Progenitor cell of endocrine pancreas (in vitro differentiated cells): Measurements from ENCODE around the gene CSMD2. TPM values are rescaled to one million over a fixed set of nuclear protein-coding genes. Genes with fewer than 3 reads are reported as not detected.

Experiments used
- DNase-seq: peaks from one replicate; pipeline ENCODE4 v3.0.0; 2021; ENCODE audit warnings: low spot score; ENCODE audit not compliant: unreplicated experiment
- H3K27ac Mint-ChIP-seq: 2 replicates; pipeline ENCODE4 v1.8.0; 2021; ENCODE audit warnings: mild to moderate bottlenecking, moderate library complexity, mixed read lengths
- H3K27me3 Mint-ChIP-seq: 2 replicates; pipeline ENCODE4 v1.8.0; 2021; ENCODE audit warnings: mixed read lengths
- H3K36me3 Mint-ChIP-seq: 2 replicates; pipeline ENCODE4 v1.8.0; 2022; ENCODE audit warnings: mixed read lengths; ENCODE audit not compliant: insufficient read depth
- H3K4me1 Mint-ChIP-seq: 2 replicates; pipeline ENCODE4 v1.8.0; 2021; ENCODE audit warnings: low read depth, mixed read lengths
- H3K4me3 Mint-ChIP-seq: 2 replicates; pipeline ENCODE4 v1.8.0; 2021; ENCODE audit warnings: low read depth, mild to moderate bottlenecking, moderate library complexity, mixed read lengths
- H3K9me3 Mint-ChIP-seq: 2 replicates; pipeline ENCODE4 v1.8.0; 2021; ENCODE audit warnings: low read depth, mixed read lengths
- total RNA-seq: library from RNA; stranded (reverse); gene quantifications from 2 replicates; pipeline ENCODE4 v1.2.1, GENCODE V29; 2021
- TF ChIP-seq, protein P1 (sequence below): fragments of 200-600 bp; sonication (generic); IDR thresholded peaks from one replicate; pipeline ENCODE4 v1.5.0; 2021; ENCODE audit warnings: antibody characterized with exemption, mild to moderate bottlenecking; ENCODE audit not compliant: unreplicated experiment

Gene CSMD2
- total RNA-seq, 1 donor from 2014 or later = 0.38 TPM

DNA sequence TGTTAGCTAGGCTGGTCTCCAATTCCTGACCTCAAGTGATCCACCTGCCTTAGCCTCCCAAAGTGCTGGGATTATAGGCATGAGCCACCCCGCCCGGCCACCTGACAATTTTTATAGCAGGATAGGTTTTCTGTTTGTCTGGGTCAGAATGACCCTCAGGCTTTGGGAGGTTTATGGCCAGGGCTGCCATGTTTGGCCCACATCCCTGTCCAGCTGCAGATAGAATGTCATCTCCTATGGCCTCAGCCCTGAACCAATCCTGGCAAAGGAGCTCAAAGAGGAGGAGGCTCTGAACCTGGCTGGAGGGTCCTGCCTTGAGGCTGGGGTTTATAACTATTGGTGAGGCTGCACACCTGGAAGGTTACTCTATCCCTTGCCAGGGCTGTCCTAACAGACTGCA is 218.2 kb downstream of the CSMD2 start:
- no peaks in the 10 kb centered on the region for H3K36me3 Mint-ChIP-seq
- no peaks in the 10 kb centered on the region for H3K9me3 Mint-ChIP-seq
- no peaks in the 10 kb centered on the region for H3K4me1 Mint-ChIP-seq
- no peak overlapping the region for H3K4me3 Mint-ChIP-seq
- no peak for DNase-seq
- H3K27ac Mint-ChIP-seq = no peak overlapping the region
- H3K27me3 Mint-ChIP-seq = peaks cover 4% of the 10 kb centered on the region
- TF ChIP-seq, protein P1, sequence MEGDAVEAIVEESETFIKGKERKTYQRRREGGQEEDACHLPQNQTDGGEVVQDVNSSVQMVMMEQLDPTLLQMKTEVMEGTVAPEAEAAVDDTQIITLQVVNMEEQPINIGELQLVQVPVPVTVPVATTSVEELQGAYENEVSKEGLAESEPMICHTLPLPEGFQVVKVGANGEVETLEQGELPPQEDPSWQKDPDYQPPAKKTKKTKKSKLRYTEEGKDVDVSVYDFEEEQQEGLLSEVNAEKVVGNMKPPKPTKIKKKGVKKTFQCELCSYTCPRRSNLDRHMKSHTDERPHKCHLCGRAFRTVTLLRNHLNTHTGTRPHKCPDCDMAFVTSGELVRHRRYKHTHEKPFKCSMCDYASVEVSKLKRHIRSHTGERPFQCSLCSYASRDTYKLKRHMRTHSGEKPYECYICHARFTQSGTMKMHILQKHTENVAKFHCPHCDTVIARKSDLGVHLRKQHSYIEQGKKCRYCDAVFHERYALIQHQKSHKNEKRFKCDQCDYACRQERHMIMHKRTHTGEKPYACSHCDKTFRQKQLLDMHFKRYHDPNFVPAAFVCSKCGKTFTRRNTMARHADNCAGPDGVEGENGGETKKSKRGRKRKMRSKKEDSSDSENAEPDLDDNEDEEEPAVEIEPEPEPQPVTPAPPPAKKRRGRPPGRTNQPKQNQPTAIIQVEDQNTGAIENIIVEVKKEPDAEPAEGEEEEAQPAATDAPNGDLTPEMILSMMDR = no peak

DNA sequence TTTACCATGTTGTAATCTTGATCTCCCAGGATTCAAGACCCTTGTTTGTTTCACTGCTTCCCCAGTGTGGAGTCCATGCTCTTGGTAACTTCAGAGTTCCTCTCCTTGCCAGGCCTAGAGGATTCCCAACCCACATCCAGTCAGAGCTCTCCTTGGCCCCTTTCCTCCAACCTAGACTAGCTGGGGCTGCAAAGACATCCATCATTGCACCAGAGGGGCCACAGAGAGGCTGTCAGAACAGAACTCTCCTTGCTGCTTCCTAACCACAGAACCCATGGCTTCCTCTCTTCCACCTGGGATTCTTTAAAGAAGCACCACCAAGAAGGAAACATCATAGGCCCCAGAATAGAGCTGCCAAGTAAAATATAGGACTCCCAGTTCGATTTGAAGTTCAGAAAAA is 220.2 kb downstream of the CSMD2 start:
- TF ChIP-seq, protein P1 = no peak

DNA sequence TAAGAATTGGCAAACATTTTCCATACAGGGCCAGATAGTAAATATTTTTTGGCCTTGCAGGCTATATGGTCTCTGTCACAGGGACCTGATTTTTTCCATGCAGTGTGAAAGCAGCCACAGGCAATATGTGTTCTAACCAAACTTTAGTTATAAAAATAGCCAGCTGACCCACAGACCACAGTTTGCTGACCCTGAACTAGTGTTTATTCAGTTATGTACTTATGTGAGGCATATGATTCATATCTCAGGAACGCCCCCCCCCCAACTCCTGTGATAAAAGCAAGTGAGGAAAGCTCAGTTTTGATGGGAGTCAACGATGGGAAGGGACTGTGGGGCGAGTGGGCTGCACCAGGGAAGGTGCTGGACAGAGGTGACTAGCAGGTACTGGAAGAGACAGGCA is 221.1 kb downstream of the CSMD2 start:
- H3K4me3 Mint-ChIP-seq = no peak overlapping the region
- H3K27ac Mint-ChIP-seq = no peak overlapping the region
- no peaks in the 10 kb centered on the region for H3K4me1 Mint-ChIP-seq
- no peak for DNase-seq
- H3K36me3 Mint-ChIP-seq = no peaks in the 10 kb centered on the region
- peaks cover 4% of the 10 kb centered on the region for H3K27me3 Mint-ChIP-seq
- TF ChIP-seq, protein P1 = no peak
- peaks cover 3% of the 10 kb centered on the region for H3K9me3 Mint-ChIP-seq

More for the DNA sequence above, 220.2 kb downstream of the CSMD2 start:
- peaks cover 4% of the 10 kb centered on the region for H3K27me3 Mint-ChIP-seq
- H3K36me3 Mint-ChIP-seq = no peaks in the 10 kb centered on the region
- H3K27ac Mint-ChIP-seq = no peak overlapping the region
- no peaks in the 10 kb centered on the region for H3K4me1 Mint-ChIP-seq
- H3K9me3 Mint-ChIP-seq = no peaks in the 10 kb centered on the region
- H3K4me3 Mint-ChIP-seq = no peak overlapping the region
- DNase-seq = no peak

DNA sequence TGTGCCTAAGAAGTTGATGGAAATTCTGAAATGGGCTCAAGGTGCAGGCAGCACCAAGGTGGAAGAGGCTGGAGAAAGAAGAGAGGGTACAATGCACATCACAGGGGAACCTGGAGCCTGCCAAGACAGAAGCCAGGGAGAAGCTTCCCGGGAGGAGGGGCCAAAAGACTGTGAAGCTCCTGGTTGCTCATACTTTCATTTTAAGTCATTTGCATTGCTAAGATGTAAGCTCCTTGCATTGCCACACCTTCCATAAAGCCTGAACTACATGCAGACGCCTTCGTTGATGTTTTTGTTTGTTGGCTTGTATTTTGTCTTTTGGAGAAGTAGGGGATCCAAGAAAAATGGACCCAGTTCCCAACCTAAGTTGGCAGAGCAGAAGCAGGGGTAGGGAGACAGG is 232.2 kb downstream of the CSMD2 start:
- TF ChIP-seq, protein P1 = no peak
- Mint-ChIP-seq H3K4me3 (no peak overlapping the region), H3K9me3 (no peaks in the 10 kb centered on the region), H3K4me1 (no peaks in the 10 kb centered on the region), H3K36me3 (no peaks in the 10 kb centered on the region), H3K27me3 (peaks cover 23% of the 10 kb centered on the region), H3K27ac (no peak overlapping the region)
- no peak for DNase-seq

DNA sequence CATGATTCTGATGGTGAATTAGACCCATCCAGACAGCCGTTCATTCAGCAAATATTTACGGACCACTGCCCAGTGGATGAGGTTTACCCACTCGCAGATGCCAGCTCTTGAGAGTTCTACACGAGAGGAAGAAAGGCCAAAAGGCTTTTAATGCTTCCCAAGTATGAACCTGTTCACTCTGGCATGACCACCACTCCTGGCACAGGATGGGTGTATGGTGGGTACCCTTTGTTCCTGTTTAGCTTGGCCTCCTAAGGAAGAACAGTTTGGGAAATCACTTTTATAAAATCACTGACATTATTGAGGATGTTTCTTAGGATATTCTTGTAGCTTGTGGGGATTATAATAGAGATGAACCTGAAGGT is 233.9 kb downstream of the CSMD2 start:
- TF ChIP-seq, protein P1 = no peak
- Mint-ChIP-seq H3K27ac (no peak overlapping the region), H3K9me3 (no peaks in the 10 kb centered on the region), H3K4me1 (no peaks in the 10 kb centered on the region), H3K36me3 (no peaks in the 10 kb centered on the region), H3K27me3 (peaks cover 21% of the 10 kb centered on the region), H3K4me3 (no peak overlapping the region)
- DNase-seq = no peak
